ENCODE data around the gene EPHA4.

EPHA4 gene

GRCh38 chr2:221572219-221572820 lies at the start of gene EPHA4:
TSS of gene EPHA4 (minus strand) at chr2:221572304. CDS start at chr2:221572248, 56 bp downstream.
- DNase-seq (ENCODE audit: low spot score): peak; percentile 88

- no peak for DNase-seq (ENCODE audit: low spot score)
Observed at GRCh38 chr2:221618007-221618406, 45.9 kb upstream of the EPHA4 start.

GRCh38 chr2:221616561-221616960 lies 44.5 kb upstream of the EPHA4 start:
- DNase-seq (ENCODE audit: low spot score): no peak

- DNase-seq (ENCODE audit: low spot score): no peak
Observed at GRCh38 chr2:221614274-221614673, 42.2 kb upstream of the EPHA4 start.

GRCh38 chr2:221612800-221613199 lies 40.7 kb upstream of the EPHA4 start:
- no peak for DNase-seq (ENCODE audit: low spot score)

GRCh38 chr2:221612161-221612560 lies 40.1 kb upstream of the EPHA4 start:
- DNase-seq (ENCODE audit: low spot score): no peak

- DNase-seq (ENCODE audit: low spot score): no peak
Observed at GRCh38 chr2:221610675-221611074, 38.6 kb upstream of the EPHA4 start.

GRCh38 chr2:221610255-221610654 lies 38.2 kb upstream of the EPHA4 start:
- DNase-seq (ENCODE audit: low spot score): no peak

GRCh38 chr2:221608442-221608841 lies 36.3 kb upstream of the EPHA4 start:
- no peak for DNase-seq (ENCODE audit: low spot score)

GRCh38 chr2:221606424-221606823 lies 34.3 kb upstream of the EPHA4 start:
- DNase-seq (ENCODE audit: low spot score): no peak

GRCh38 chr2:221605751-221606240 lies 33.7 kb upstream of the EPHA4 start:
- DNase-seq (ENCODE audit: low spot score): no peak

GRCh38 chr2:221602938-221603337 lies 30.8 kb upstream of the EPHA4 start:
- no peak for DNase-seq (ENCODE audit: low spot score)

- DNase-seq (ENCODE audit: low spot score): no peak
Observed at GRCh38 chr2:221601376-221601775, 29.3 kb upstream of the EPHA4 start.

- no peak for DNase-seq (ENCODE audit: low spot score)
Observed at GRCh38 chr2:221600388-221600787, 28.3 kb upstream of the EPHA4 start.

- no peak for DNase-seq (ENCODE audit: low spot score)
Observed at GRCh38 chr2:221596192-221596591, 24.1 kb upstream of the EPHA4 start.

GRCh38 chr2:221590861-221591365 lies 18.8 kb upstream of the EPHA4 start:
- DNase-seq (ENCODE audit: low spot score): no peak

GRCh38 chr2:221589696-221590095 lies 17.6 kb upstream of the EPHA4 start:
- DNase-seq (ENCODE audit: low spot score): no peak

GRCh38 chr2:221588306-221588985 lies 16.3 kb upstream of the EPHA4 start:
- no peak for DNase-seq (ENCODE audit: low spot score)

GRCh38 chr2:221581986-221582385 lies 9.9 kb upstream of the EPHA4 start:
- DNase-seq (ENCODE audit: low spot score): no peak

- DNase-seq (ENCODE audit: low spot score): no peak
Observed at GRCh38 chr2:221574231-221574570, 2.1 kb upstream of the EPHA4 start.

GRCh38 chr2:221573430-221574230 lies 1.5 kb upstream of the EPHA4 start:
- DNase-seq (ENCODE audit: low spot score): peak; percentile 82

GRCh38 chr2:221572821-221573429 lies 821 bp upstream of the EPHA4 start:
- peak; percentile 42 for DNase-seq (ENCODE audit: low spot score)

All from NAMALWA (cell line).